Osteocyte (in vitro differentiated cells): ENCODE measurements around the gene PRRG4. TPM values are rescaled to one million over a fixed set of nuclear protein-coding genes. Genes with fewer than 3 reads are reported as not detected.

Experiments used
- DNase-seq: peaks from one replicate; pipeline ENCODE4 v3.0.0; 2021; ENCODE audit warnings: mixed read lengths; ENCODE audit not compliant: unreplicated experiment; ENCODE audit errors: extremely low spot score
- H3K27ac Mint-ChIP-seq: one replicate; pipeline ENCODE4 v1.8.0; 2021; ENCODE audit warnings: mild to moderate bottlenecking, mixed read lengths; ENCODE audit not compliant: unreplicated experiment
- H3K27me3 Mint-ChIP-seq: one replicate; pipeline ENCODE4 v1.8.0; 2021; ENCODE audit warnings: mixed read lengths; ENCODE audit not compliant: unreplicated experiment
- H3K36me3 Mint-ChIP-seq: one replicate; pipeline ENCODE4 v1.8.0; 2021; ENCODE audit warnings: mixed read lengths; ENCODE audit not compliant: unreplicated experiment
- H3K4me1 Mint-ChIP-seq: one replicate; pipeline ENCODE4 v1.8.0; 2021; ENCODE audit warnings: mixed read lengths; ENCODE audit not compliant: unreplicated experiment
- H3K4me3 Mint-ChIP-seq: one replicate; pipeline ENCODE4 v1.8.0; 2021; ENCODE audit warnings: mild to moderate bottlenecking, moderate library complexity, mixed read lengths; ENCODE audit not compliant: unreplicated experiment
- H3K9me3 Mint-ChIP-seq: one replicate; pipeline ENCODE4 v1.8.0; 2021; ENCODE audit warnings: mixed read lengths; ENCODE audit not compliant: unreplicated experiment
- total RNA-seq: library from RNA; stranded (reverse); gene quantifications from 2 replicates; pipeline ENCODE4 v1.2.1, GENCODE V29; 2021
- TF ChIP-seq, protein P1 (sequence below): fragments of 200-600 bp; sonication (generic); IDR thresholded peaks from 2 replicates; pipeline ENCODE4 v1.5.0; 2021; ENCODE audit warnings: antibody characterized with exemption, mild to moderate bottlenecking, moderate library complexity

PRRG4 gene
- total RNA-seq, 1 donor from 2014 or later, result not detected

DNA sequence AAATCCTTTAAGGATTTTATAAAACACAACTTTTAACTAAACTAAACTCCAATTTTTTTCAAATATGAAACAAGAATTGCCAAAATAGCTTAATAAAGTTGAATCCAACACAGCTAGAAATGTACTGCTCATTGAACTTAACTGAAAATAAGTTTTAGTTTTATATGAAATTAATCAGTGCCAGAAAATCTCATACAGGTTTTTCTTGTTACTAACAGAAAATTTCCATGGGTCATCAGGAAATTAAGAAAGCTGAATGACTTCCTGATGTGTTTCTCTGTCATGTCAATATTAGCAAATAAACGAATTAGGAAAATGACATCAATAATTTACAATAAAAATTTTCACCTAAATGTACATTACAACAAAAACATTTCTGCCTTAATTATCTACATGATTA is 38.8 kb upstream of the PRRG4 start:
- TF ChIP-seq, protein P1, sequence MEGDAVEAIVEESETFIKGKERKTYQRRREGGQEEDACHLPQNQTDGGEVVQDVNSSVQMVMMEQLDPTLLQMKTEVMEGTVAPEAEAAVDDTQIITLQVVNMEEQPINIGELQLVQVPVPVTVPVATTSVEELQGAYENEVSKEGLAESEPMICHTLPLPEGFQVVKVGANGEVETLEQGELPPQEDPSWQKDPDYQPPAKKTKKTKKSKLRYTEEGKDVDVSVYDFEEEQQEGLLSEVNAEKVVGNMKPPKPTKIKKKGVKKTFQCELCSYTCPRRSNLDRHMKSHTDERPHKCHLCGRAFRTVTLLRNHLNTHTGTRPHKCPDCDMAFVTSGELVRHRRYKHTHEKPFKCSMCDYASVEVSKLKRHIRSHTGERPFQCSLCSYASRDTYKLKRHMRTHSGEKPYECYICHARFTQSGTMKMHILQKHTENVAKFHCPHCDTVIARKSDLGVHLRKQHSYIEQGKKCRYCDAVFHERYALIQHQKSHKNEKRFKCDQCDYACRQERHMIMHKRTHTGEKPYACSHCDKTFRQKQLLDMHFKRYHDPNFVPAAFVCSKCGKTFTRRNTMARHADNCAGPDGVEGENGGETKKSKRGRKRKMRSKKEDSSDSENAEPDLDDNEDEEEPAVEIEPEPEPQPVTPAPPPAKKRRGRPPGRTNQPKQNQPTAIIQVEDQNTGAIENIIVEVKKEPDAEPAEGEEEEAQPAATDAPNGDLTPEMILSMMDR, result no peak
- Mint-ChIP-seq H3K4me1 (peaks cover 3% of the 10 kb centered on the region), H3K4me3 (no peak overlapping the region), H3K36me3 (no peaks in the 10 kb centered on the region), H3K27ac (no peak overlapping the region), H3K9me3 (no peaks in the 10 kb centered on the region), H3K27me3 (peaks cover 65% of the 10 kb centered on the region)
- no peak for DNase-seq

DNA sequence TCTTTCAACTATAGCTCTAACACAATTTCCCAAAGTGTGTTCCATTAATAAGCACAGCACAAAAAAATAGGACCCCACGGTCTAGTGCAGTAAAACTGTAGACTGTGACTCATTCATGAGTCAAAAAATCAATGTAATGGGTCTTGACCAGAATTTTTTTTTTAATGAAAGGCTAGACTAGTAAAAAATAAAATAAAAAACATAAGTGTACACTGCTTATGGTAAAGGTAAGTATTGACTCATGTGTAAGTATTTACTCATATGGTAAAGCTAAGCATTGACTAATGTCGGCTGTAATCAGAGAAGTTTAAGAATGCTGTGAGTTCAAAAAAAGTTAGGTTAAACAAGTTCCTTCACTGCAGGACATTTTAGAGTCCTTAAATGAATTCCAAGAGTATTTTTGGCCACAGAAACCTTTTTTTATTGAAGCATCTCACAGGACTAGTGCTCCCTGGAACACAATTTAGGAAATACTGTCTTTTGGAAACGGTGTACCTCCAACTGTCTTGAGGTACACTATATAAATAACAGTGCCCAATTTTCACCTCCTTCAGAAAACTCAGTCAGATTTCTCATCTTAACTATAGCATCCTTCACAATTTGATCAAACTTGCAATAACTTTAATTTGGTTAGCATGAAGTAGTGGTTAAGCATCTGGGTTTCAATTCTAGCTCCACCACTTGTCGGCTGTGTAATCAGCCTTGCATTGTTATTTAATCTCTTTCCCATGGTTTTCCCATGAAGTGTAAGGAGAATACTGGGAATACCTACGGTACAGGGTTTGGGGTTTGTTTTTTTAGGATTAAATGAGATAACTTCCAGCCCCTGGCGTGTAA is 37.4 kb upstream of the PRRG4 start:
- no peak for DNase-seq
- Mint-ChIP-seq H3K27ac (no peak overlapping the region), H3K9me3 (no peaks in the 10 kb centered on the region), H3K4me1 (peaks cover 3% of the 10 kb centered on the region), H3K4me3 (peak overlapping the region; percentile 23), H3K36me3 (no peaks in the 10 kb centered on the region), H3K27me3 (peaks cover 67% of the 10 kb centered on the region)
- TF ChIP-seq, protein P1, result no peak

GRCh38 chr11:32792948-32793475 is 36.7 kb upstream of the PRRG4 start:
- Mint-ChIP-seq H3K36me3 (no peaks in the 10 kb centered on the region), H3K27me3 (peaks cover 66% of the 10 kb centered on the region), H3K9me3 (no peaks in the 10 kb centered on the region), H3K27ac (no peak overlapping the region), H3K4me1 (peaks cover 3% of the 10 kb centered on the region), H3K4me3 (peak overlapping the region; percentile 23)
- DNase-seq, result no peak
- TF ChIP-seq, protein P1, result peak; percentile 76

- TF ChIP-seq, protein P1, result no peak
- H3K27me3 Mint-ChIP-seq, result peaks cover 55% of the 10 kb centered on the region
These were observed 35.3 kb upstream of the PRRG4 start, which contains the start of gene CCDC73 for GRCh38 chr11:32794439-32794838. Gene CCDC73 (minus strand): TSS chr11:32794662. CDS start chr11:32760243, 34,419 bp downstream.

DNA sequence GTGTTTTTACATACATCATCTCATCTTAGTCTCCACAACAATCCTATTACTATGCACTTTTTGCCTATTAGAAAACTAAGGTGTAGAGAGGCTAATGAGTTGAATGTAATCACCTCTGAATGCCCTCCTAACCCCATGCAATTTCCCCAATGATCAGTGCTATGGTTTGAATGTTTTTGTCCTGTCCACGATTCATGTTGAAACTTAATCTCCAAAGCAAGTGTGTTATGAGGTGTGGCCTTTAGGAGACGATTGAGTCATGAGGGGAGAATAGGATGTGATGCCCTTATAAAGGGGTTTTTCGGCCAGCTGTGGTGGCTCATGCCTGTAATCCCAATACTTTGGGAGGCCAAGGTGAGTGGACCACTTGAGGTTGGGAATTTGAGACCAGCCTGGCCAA is 33.3 kb upstream of the PRRG4 start:
- DNase-seq, result no peak
- Mint-ChIP-seq H3K4me1 (peaks cover 3% of the 10 kb centered on the region), H3K4me3 (no peak overlapping the region), H3K36me3 (no peaks in the 10 kb centered on the region), H3K27ac (no peak overlapping the region), H3K9me3 (no peaks in the 10 kb centered on the region), H3K27me3 (peaks cover 50% of the 10 kb centered on the region)
- TF ChIP-seq, protein P1, result no peak

More at GRCh38 chr11:32794439-32794838, 35.3 kb upstream of the PRRG4 start, which contains the start of gene CCDC73:
- no peak for DNase-seq
- Mint-ChIP-seq H3K9me3 (no peaks in the 10 kb centered on the region), H3K4me1 (peaks cover 3% of the 10 kb centered on the region), H3K27ac (no peak within 1 kb of the TSS), H3K36me3 (no peaks in the 10 kb centered on the region), H3K4me3 (no peak within 1 kb of the TSS)
